ENCODE measurements around the gene PCSK4. TPM values are rescaled to one million over a fixed set of nuclear protein-coding genes. Genes with fewer than 3 reads are reported as not detected.
A peak's percentile ranks its signal among the peaks of the same experiment; 100 is the strongest.

PCSK4 gene
- total RNA-seq, 1 experiment from 2014 or later: 7.2 TPM

- DNase-seq (ENCODE audit: low spot score): no peak
- TF ChIP-seq EZH2 (IDR thresholded peaks at IDR 0.05; ENCODE audit: borderline replicate concordance, low read depth, low read length, poor library complexity, severe bottlenecking) (no peak), CTCF (conservative IDR thresholded peaks at IDR 0.05; ENCODE audit: low read depth, low read length) (no peak)
- Histone ChIP-seq H3K27ac (ENCODE audit: low read depth, low read length, poor library complexity, severe bottlenecking) (no peak overlapping the region), H3K4me3 (ENCODE audit: low read depth, low read length, poor library complexity, severe bottlenecking) (peak overlapping the region; percentile 35), H3K4me1 (ENCODE audit: insufficient read depth, low read length, poor library complexity, severe bottlenecking) (peaks cover 24% of the 10 kb centered on the region), H3K27me3 (replicated peaks; ENCODE audit: insufficient read depth, low read depth, low read length, poor library complexity) (peaks cover 65% of the 10 kb centered on the region), H3K9me3 (ENCODE audit: low read depth, low read length, poor library complexity, severe bottlenecking) (no peaks in the 10 kb centered on the region), H3K36me3 (ENCODE audit: insufficient read depth, low read length, poor library complexity, severe bottlenecking) (no peaks in the 10 kb centered on the region)
- ChIA-PET CTCF (no interaction called here), POLR2A (ENCODE audit: low non-redundant PET) (interaction anchor here (0.6 kb wide), 1 partner anchor 16 kb away, joined by 3 read pairs; no protein-coding TSS in a partner anchor)
- no TSS peak for BruUV-seq (replicated peaks)
- intact Hi-C loops (cut with micrococcal nuclease; ENCODE audit: unreplicated experiment): no loop called here
Measured at GRCh38 chr19:1469255-1470054, 20.7 kb downstream of the PCSK4 start.

GRCh38 chr19:1468821-1469254 is 21.3 kb downstream of the PCSK4 start:
- Histone ChIP-seq H3K9me3 (ENCODE audit: low read depth, low read length, poor library complexity, severe bottlenecking) (no peaks in the 10 kb centered on the region), H3K27me3 (replicated peaks; ENCODE audit: insufficient read depth, low read depth, low read length, poor library complexity) (peaks cover 65% of the 10 kb centered on the region), H3K36me3 (ENCODE audit: insufficient read depth, low read length, poor library complexity, severe bottlenecking) (no peaks in the 10 kb centered on the region), H3K27ac (ENCODE audit: low read depth, low read length, poor library complexity, severe bottlenecking) (no peak overlapping the region), H3K4me1 (ENCODE audit: insufficient read depth, low read length, poor library complexity, severe bottlenecking) (peaks cover 24% of the 10 kb centered on the region), H3K4me3 (ENCODE audit: low read depth, low read length, poor library complexity, severe bottlenecking) (no peak overlapping the region)
- intact Hi-C loops (cut with micrococcal nuclease; ENCODE audit: unreplicated experiment): no loop called here
- POLR2A ChIA-PET (ENCODE audit: low non-redundant PET): interaction anchor here (0.6 kb wide), 1 partner anchor 15 kb away, joined by 3 read pairs; no protein-coding TSS in a partner anchor
- no TSS peak for BruUV-seq (replicated peaks)
- DNase-seq (ENCODE audit: low spot score): peak; percentile 65
- TF ChIP-seq CTCF (conservative IDR thresholded peaks at IDR 0.05; ENCODE audit: low read depth, low read length): 0 out of 2 replicates have a peak, but pooled peaks have one; percentile 25
- TF ChIP-seq EZH2 (IDR thresholded peaks at IDR 0.05; ENCODE audit: borderline replicate concordance, low read depth, low read length, poor library complexity, severe bottlenecking): peak; percentile 55
- CTCF ChIA-PET: no interaction called here

- POLR2A ChIA-PET (ENCODE audit: low non-redundant PET): no interaction called here
- peak; percentile 72 for TF ChIP-seq EZH2 (IDR thresholded peaks at IDR 0.05; ENCODE audit: borderline replicate concordance, low read depth, low read length, poor library complexity, severe bottlenecking)
- no peak for TF ChIP-seq CTCF (conservative IDR thresholded peaks at IDR 0.05; ENCODE audit: low read depth, low read length)
- H3K36me3 ChIP-seq (ENCODE audit: insufficient read depth, low read length, poor library complexity, severe bottlenecking): no peaks in the 10 kb centered on the region
- intact Hi-C loops (cut with micrococcal nuclease; ENCODE audit: unreplicated experiment): no loop called here
- no TSS peak for BruUV-seq (replicated peaks)
- peaks cover 65% of the 10 kb centered on the region for H3K27me3 ChIP-seq (replicated peaks; ENCODE audit: insufficient read depth, low read depth, low read length, poor library complexity)
- H3K9me3 ChIP-seq (ENCODE audit: low read depth, low read length, poor library complexity, severe bottlenecking): no peaks in the 10 kb centered on the region
- no peak overlapping the region for H3K27ac ChIP-seq (ENCODE audit: low read depth, low read length, poor library complexity, severe bottlenecking)
- no peak for DNase-seq (ENCODE audit: low spot score)
- no peak overlapping the region for H3K4me3 ChIP-seq (ENCODE audit: low read depth, low read length, poor library complexity, severe bottlenecking)
- peaks cover 24% of the 10 kb centered on the region for H3K4me1 ChIP-seq (ENCODE audit: insufficient read depth, low read length, poor library complexity, severe bottlenecking)
- CTCF ChIA-PET: no interaction called here
Measured at GRCh38 chr19:1468274-1468820, 21.8 kb downstream of the PCSK4 start.
